BLaER1 treated with 17β-estradiol and CSF1 and Interleukin-3, amounts not matched to agents 10 nM and 100 nM (cell line): ENCODE data around the gene LAX1.
"Not testable (repeated sequence)": the region's sequence is repeated elsewhere in the genome, so short reads cannot be mapped to it uniquely, and the experiment has no call there.

Experiments used
- H3K27ac ChIP-seq, 11 experiments: shearing (Covaris generic); formaldehyde crosslinking; 2 replicates each; pipeline ENCODE4 v1.8.1; 2022
- H3K27me3 ChIP-seq, 11 experiments: shearing (Covaris generic); formaldehyde crosslinking; 2 replicates each; pipeline ENCODE4 v1.8.1; 2022
- H3K36me3 ChIP-seq, 11 experiments: shearing (Covaris generic); formaldehyde crosslinking; 2 replicates each; pipeline ENCODE4 v1.8.1; 2022
- H3K4me1 ChIP-seq, 10 experiments: shearing (Covaris generic); formaldehyde crosslinking; 2 replicates each; pipeline ENCODE4 v1.8.1; 2022
- H3K4me2 ChIP-seq, 11 experiments: shearing (Covaris generic); formaldehyde crosslinking; 2 replicates each; pipeline ENCODE4 v1.8.1; 2022
- H3K4me3 ChIP-seq, 10 experiments: shearing (Covaris generic); formaldehyde crosslinking; 2 replicates each; pipeline ENCODE4 v1.8.1; 2022
- H3K9ac ChIP-seq, 11 experiments: shearing (Covaris generic); formaldehyde crosslinking; 2 replicates each; pipeline ENCODE4 v1.8.1; 2022
- H3K9me3 ChIP-seq, 11 experiments: shearing (Covaris generic); formaldehyde crosslinking; replicated peaks in 1 of 11; 2 replicates each; pipeline ENCODE4 v1.8.1; 2022
- H4K20me1 ChIP-seq, 11 experiments: shearing (Covaris generic); formaldehyde crosslinking; 2 replicates each; pipeline ENCODE4 v1.8.1; 2022
- Cebpa-rat ChIP-seq, 11 experiments: shearing (Covaris generic); IDR thresholded peaks; 2 replicates each; pipeline ENCODE4 v1.8.1; 2022

LAX1 gene

GRCh38 chr1:203744075-203744972 lies 20.7 kb upstream of the LAX1 start:
- Histone ChIP-seq H3K4me1 (peaks cover 26 to 38% (median 31%) of the 10 kb centered on the region in 10 experiments), H3K27me3 (no peaks in the 10 kb centered on the region), H4K20me1 (no peaks in the 10 kb centered on the region), H3K4me3 (no peak overlapping the region), H3K36me3 (peaks cover 16 to 34% (median 22%) of the 10 kb centered on the region in 11 experiments), H3K4me2 (peak overlapping the region; percentile 57 to 81 (median 67)), H3K27ac (peak overlapping the region; percentile 5 to 63 (median 49); a peak in 19 of 22 replicates), H3K9ac (peak overlapping the region in 6 of 11 experiments; percentile 0 to 35 (median 14); a peak in 3 of 22 replicates), H3K9me3 (peaks cover 0 to 15% (median 0%) of the 10 kb centered on the region in 11 experiments; a peak in 3 of 22 replicates)
- TF ChIP-seq Cebpa-rat (IDR thresholded peaks at IDR 0.05): no peak

- H3K27me3 ChIP-seq: no peaks in the 10 kb centered on the region
- peaks cover 26 to 38% (median 31%) of the 10 kb centered on the region in 10 experiments for H3K4me1 ChIP-seq
- H3K36me3 ChIP-seq: peaks cover 0 to 14% (median 3%) of the 10 kb centered on the region in 11 experiments; a peak in 6 of 22 replicates
- no peak for TF ChIP-seq Cebpa-rat (IDR thresholded peaks at IDR 0.05)
- H3K27ac ChIP-seq: no peak overlapping the region
- H4K20me1 ChIP-seq: no peaks in the 10 kb centered on the region
- H3K4me2 ChIP-seq: no peak overlapping the region
- peaks cover 0 to 15% (median 0%) of the 10 kb centered on the region in 11 experiments; a peak in 3 of 22 replicates for H3K9me3 ChIP-seq
- H3K4me3 ChIP-seq: no peak overlapping the region
- H3K9ac ChIP-seq: no peak overlapping the region
These were observed 18.7 kb upstream of the LAX1 start for GRCh38 chr1:203746281-203746680.

GRCh38 chr1:203751051-203751450 lies 13.9 kb upstream of the LAX1 start:
- Histone ChIP-seq H3K9me3 (peaks cover 0 to 8% (median 0%) of the 10 kb centered on the region in 11 experiments; a peak in 3 of 22 replicates), H4K20me1 (no peaks in the 10 kb centered on the region), H3K4me1 (peaks cover 21 to 32% (median 29%) of the 10 kb centered on the region in 10 experiments), H3K27ac (no peak overlapping the region), H3K4me2 (no peak overlapping the region), H3K27me3 (no peaks in the 10 kb centered on the region), H3K4me3 (no peak overlapping the region), H3K9ac (no peak overlapping the region), H3K36me3 (no peaks in the 10 kb centered on the region)
- no peak for TF ChIP-seq Cebpa-rat (IDR thresholded peaks at IDR 0.05)

DNA sequence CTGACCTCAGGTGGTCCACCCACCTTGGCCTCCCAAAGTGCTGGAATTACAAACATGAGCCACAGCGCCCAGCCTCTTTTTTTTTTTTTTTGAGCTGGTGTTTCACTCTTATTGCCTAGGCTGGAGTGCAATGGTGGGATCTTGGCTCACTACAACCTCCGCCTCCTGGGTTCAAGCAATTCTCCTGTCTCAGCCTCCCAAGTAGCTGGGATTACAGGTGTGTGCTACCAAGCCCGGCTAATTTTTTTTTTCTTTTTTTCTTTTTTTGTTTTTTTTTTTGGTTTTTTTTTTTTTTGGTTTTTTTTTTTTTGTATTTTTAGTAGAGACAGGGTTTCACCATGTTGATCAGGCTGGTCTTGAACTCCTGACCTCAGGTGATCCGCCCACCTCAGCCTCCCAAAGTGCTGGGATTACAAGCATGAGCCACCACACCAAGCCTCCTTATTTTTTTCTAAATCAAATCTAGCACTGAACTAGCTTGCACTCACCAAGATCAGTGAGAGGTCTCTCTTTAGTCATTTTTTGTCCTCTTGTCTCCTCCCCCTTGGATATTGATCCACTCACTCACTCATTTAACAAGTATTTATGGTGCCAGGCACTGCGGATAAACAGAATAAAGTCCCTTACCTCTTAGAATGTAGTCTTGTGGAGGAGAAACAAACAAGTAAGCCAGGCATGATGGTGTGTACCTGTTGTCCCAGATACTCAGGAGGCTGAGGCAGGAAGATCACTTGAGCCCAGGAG lies 13.2 kb upstream of the LAX1 start:
- H3K36me3 ChIP-seq, H3K27ac ChIP-seq, H3K9me3 ChIP-seq, H3K27me3 ChIP-seq, H3K9ac ChIP-seq, H3K4me3 ChIP-seq, H3K4me2 ChIP-seq, H4K20me1 ChIP-seq: not testable (repeated sequence)
- peaks cover 21 to 38% (median 31%) of the 10 kb centered on the region in 10 experiments for H3K4me1 ChIP-seq

GRCh38 chr1:203754455-203754864 lies 10.5 kb upstream of the LAX1 start:
- Histone ChIP-seq H3K4me3 (no peak overlapping the region), H3K4me2 (peak overlapping the region; percentile 52 to 77 (median 62)), H3K4me1 (peaks cover 21 to 42% (median 33%) of the 10 kb centered on the region in 10 experiments), H3K27ac (peak overlapping the region; percentile 7 to 84 (median 73); a peak in 21 of 22 replicates), H3K9ac (peak overlapping the region; percentile 24 to 70 (median 53)), H3K27me3 (no peaks in the 10 kb centered on the region), H4K20me1 (no peaks in the 10 kb centered on the region), H3K36me3 (no peaks in the 10 kb centered on the region), H3K9me3 (no peaks in the 10 kb centered on the region)
- TF ChIP-seq Cebpa-rat (IDR thresholded peaks at IDR 0.05): no peak

DNA sequence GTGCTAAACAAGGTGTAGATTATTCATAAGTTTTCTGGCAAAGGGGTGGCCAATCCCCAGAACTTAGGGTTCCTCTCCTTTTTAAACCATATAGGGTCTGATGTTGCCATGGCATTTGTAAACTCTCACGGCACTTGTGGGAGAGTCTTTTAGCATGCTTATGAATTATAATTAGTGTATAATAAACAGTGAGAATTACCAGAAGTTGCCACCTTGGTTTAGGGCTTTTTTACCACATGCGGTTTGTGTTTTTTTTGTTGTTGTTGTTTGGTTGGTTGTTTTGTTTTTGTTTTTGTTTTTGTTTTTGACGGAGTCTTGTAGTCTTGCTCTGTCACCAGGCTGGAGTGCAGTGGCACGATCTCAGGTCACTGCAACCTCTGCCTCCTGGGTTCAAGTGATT lies 8.9 kb upstream of the LAX1 start:
- Histone ChIP-seq H3K27ac (peak overlapping the region in 6 of 11 experiments; percentile 18 to 84 (median 62); a peak in 9 of 22 replicates), H4K20me1 (no peaks in the 10 kb centered on the region)
- no peak for TF ChIP-seq Cebpa-rat (IDR thresholded peaks at IDR 0.05)

GRCh38 chr1:203758749-203759148 lies 6.2 kb upstream of the LAX1 start:
- not testable (repeated sequence) for H3K4me3 ChIP-seq, H3K36me3 ChIP-seq
- H3K4me1 ChIP-seq: peaks cover 25 to 42% (median 32%) of the 10 kb centered on the region in 10 experiments

More for the DNA sequence above, 8.9 kb upstream of the LAX1 start:
- Histone ChIP-seq H3K36me3 (no peaks in the 10 kb centered on the region), H3K4me3 (no peak overlapping the region), H3K9me3 (no peaks in the 10 kb centered on the region), H3K4me1 (peaks cover 21 to 43% (median 40%) of the 10 kb centered on the region in 10 experiments), H3K9ac (no peak overlapping the region), H3K4me2 (peak overlapping the region in 1 of 11 experiments; percentile 72; a peak in 1 of 22 replicates), H3K27me3 (no peaks in the 10 kb centered on the region)

GRCh38 chr1:203760506-203760905 lies 4.5 kb upstream of the LAX1 start:
- Histone ChIP-seq H3K27me3 (no peaks in the 10 kb centered on the region), H3K36me3 (no peaks in the 10 kb centered on the region), H3K27ac (no peak overlapping the region), H3K9me3 (no peaks in the 10 kb centered on the region), H4K20me1 (no peaks in the 10 kb centered on the region), H3K4me1 (peaks cover 26 to 43% (median 34%) of the 10 kb centered on the region in 10 experiments), H3K4me2 (no peak overlapping the region), H3K4me3 (no peak overlapping the region), H3K9ac (no peak overlapping the region)
- TF ChIP-seq Cebpa-rat (IDR thresholded peaks at IDR 0.05): no peak

More at GRCh38 chr1:203758749-203759148, 6.2 kb upstream of the LAX1 start:
- not testable (repeated sequence) for H3K27me3 ChIP-seq, H4K20me1 ChIP-seq, H3K4me2 ChIP-seq, H3K27ac ChIP-seq, H3K9ac ChIP-seq, H3K9me3 ChIP-seq

DNA sequence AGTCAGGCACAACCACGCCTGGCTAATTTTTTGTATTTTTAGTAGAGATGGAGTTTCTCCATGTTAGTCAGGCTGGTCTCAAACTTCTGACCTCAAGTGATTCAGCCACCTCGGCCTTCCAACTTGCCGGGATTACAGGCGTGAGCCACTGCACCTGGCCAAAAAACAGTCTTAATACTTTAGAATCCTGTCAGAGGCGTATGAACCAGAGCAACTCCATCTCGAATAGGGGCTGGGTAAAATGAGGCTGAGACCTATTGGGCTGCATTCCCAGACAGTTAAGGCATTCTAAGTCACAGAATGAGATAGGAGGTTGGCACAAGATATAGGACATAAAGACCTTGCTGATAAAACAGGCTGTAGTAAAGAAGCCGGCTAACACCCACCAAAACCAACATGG lies 3.0 kb upstream of the LAX1 start:
- H3K4me3 ChIP-seq, H3K4me2 ChIP-seq, H3K27me3 ChIP-seq, H3K9ac ChIP-seq, H3K36me3 ChIP-seq, H4K20me1 ChIP-seq, H3K9me3 ChIP-seq: not testable (repeated sequence)
- Histone ChIP-seq H3K4me1 (peaks cover 32 to 45% (median 38%) of the 10 kb centered on the region in 10 experiments), H3K27ac (peak overlapping the region in 2 of 11 experiments; percentile 11 to 22; a peak in 1 of 22 replicates)
